GM03348 (cell line): ENCODE measurements around the gene EXT2.

Experiments used
- DNase-seq: peaks from one replicate; pipeline ENCODE4 v3.0.0; 2012; ENCODE audit warnings: low spot score

Gene EXT2

GRCh38 chr11:44267006-44267749 is 171.7 kb downstream of the EXT2 start:
- no peak for DNase-seq

GRCh38 chr11:44267750-44268613 is 172.5 kb downstream of the EXT2 start:
- no peak for DNase-seq

GRCh38 chr11:44268614-44269080 is 173.2 kb downstream of the EXT2 start:
- DNase-seq: no peak

- peak; percentile 53 for DNase-seq
Observed at GRCh38 chr11:44269369-44270351, 174.2 kb downstream of the EXT2 start.

GRCh38 chr11:44270403-44271273 is 175.2 kb downstream of the EXT2 start:
- no peak for DNase-seq

- no peak for DNase-seq
Observed at GRCh38 chr11:44271286-44271685, 175.8 kb downstream of the EXT2 start.

GRCh38 chr11:44274404-44274803 is 178.9 kb downstream of the EXT2 start:
- DNase-seq: no peak

- DNase-seq: no peak
Observed at GRCh38 chr11:44275241-44275640, 179.8 kb downstream of the EXT2 start.

- no peak for DNase-seq
Observed at GRCh38 chr11:44275961-44276550, 180.6 kb downstream of the EXT2 start.

- no peak for DNase-seq
Observed at GRCh38 chr11:44277196-44278090, 182.0 kb downstream of the EXT2 start.

- no peak for DNase-seq
Observed at GRCh38 chr11:44279483-44279882, 184.0 kb downstream of the EXT2 start.

- no peak for DNase-seq
Observed at GRCh38 chr11:44280257-44280656, 184.8 kb downstream of the EXT2 start.

GRCh38 chr11:44281151-44281550 is 185.7 kb downstream of the EXT2 start:
- DNase-seq: no peak

- no peak for DNase-seq
Observed at GRCh38 chr11:44282620-44283019, 187.1 kb downstream of the EXT2 start.

- DNase-seq: no peak
Observed at GRCh38 chr11:44285756-44286155, 190.3 kb downstream of the EXT2 start.

- peak; percentile 89 for DNase-seq
Observed at GRCh38 chr11:44286268-44286880, 190.9 kb downstream of the EXT2 start.

- no peak for DNase-seq
Observed at GRCh38 chr11:44286911-44287310, 191.4 kb downstream of the EXT2 start.

- DNase-seq: no peak
Observed at GRCh38 chr11:44288133-44288526, 192.7 kb downstream of the EXT2 start.

- peak; percentile 62 for DNase-seq
Observed at GRCh38 chr11:44290208-44290607, 194.7 kb downstream of the EXT2 start.
